Loucy (cell line): ENCODE measurements around the gene CALN1.

Source experiments
- H2AFZ ChIP-seq: fragments of 200-600 bp; sonication (generic); 2 replicates; pipeline ENCODE4 v1.6.0; 2016; ENCODE audit warnings: antibody characterized with exemption, mild to moderate bottlenecking, low read length, moderate library complexity
- H3F3A ChIP-seq: fragments of 200-600 bp; 2 replicates; pipeline ENCODE4 v1.6.0; 2016; ENCODE audit warnings: antibody characterized with exemption, low read depth, mild to moderate bottlenecking
- H3K27me3 ChIP-seq: fragments of 200-600 bp; sonication (generic); 2 replicates; pipeline ENCODE4 v1.6.1; 2014; ENCODE audit warnings: low read length, mild to moderate bottlenecking; ENCODE audit not compliant: insufficient read depth, poor library complexity, severe bottlenecking
- H3K36me3 ChIP-seq: fragments of 200-600 bp; sonication (generic); 2 replicates; pipeline ENCODE4 v1.6.1; 2016; ENCODE audit warnings: low read length; ENCODE audit not compliant: insufficient read depth
- H3K4me1 ChIP-seq: fragments of 200-600 bp; sonication (generic); 2 replicates; pipeline ENCODE4 v1.5.1; 2014; ENCODE audit warnings: low read length, mild to moderate bottlenecking; ENCODE audit not compliant: insufficient read depth, poor library complexity, severe bottlenecking
- H3K4me2 ChIP-seq: fragments of 200-600 bp; sonication (generic); 2 replicates; pipeline ENCODE4 v1.6.0; 2014; ENCODE audit warnings: antibody characterized with exemption, low read length, low read depth, mild to moderate bottlenecking; ENCODE audit not compliant: poor library complexity, severe bottlenecking
- H3K4me3 ChIP-seq: fragments of 200-600 bp; sonication (generic); 2 replicates; pipeline ENCODE4 v1.5.1; 2014; ENCODE audit warnings: low read length, mild to moderate bottlenecking, mixed read lengths; ENCODE audit not compliant: poor library complexity, severe bottlenecking
- H3K79me2 ChIP-seq: fragments of 200-600 bp; sonication (generic); 2 replicates; pipeline ENCODE4 v1.6.1; 2014; ENCODE audit warnings: low read length; ENCODE audit not compliant: insufficient read depth
- H3K9ac ChIP-seq: fragments of 200-600 bp; sonication (generic); 2 replicates; pipeline ENCODE4 v1.6.0; 2014; ENCODE audit warnings: mild to moderate bottlenecking, low read depth, low read length, moderate library complexity; ENCODE audit not compliant: poor library complexity, severe bottlenecking
- H3K9me2 ChIP-seq: fragments of 200-600 bp; sonication (generic); replicated peaks from 2 replicates; pipeline ENCODE4 v1.6.1; 2016; ENCODE audit warnings: low read depth, low read length, mixed read lengths
- H3K9me3 ChIP-seq: fragments of 200-600 bp; sonication (generic); 2 replicates; pipeline ENCODE4 v1.6.1; 2014; ENCODE audit warnings: mild to moderate bottlenecking, antibody characterized with exemption, low read length, low read depth; ENCODE audit not compliant: insufficient read depth
- H4K20me1 ChIP-seq: fragments of 200-600 bp; sonication (generic); 2 replicates; pipeline ENCODE4 v1.6.0; 2014; ENCODE audit warnings: antibody characterized with exemption, low read length, mild to moderate bottlenecking; ENCODE audit not compliant: insufficient read depth, poor library complexity, severe bottlenecking
- CTCF ChIP-seq: fragments of 200-600 bp; sonication (generic); conservative IDR thresholded peaks from 2 replicates; pipeline ENCODE4 v1.5.1; 2014; ENCODE audit warnings: mild to moderate bottlenecking, antibody characterized with exemption, low read length
- EZH2phosphoT487 ChIP-seq: fragments of 200-600 bp; IDR thresholded peaks from 2 replicates; pipeline ENCODE4 v1.6.1; 2018; ENCODE audit warnings: antibody characterized with exemption, mild to moderate bottlenecking, moderate library complexity, borderline replicate concordance

CALN1 gene

GRCh38 chr7:71976645-71977044 lies 435.5 kb downstream of the CALN1 start:
- no peaks in the 10 kb centered on the region for H4K20me1 ChIP-seq
- H3K4me3 ChIP-seq, result no peak overlapping the region
- H3K27me3 ChIP-seq, result no peaks in the 10 kb centered on the region
- no peak overlapping the region for H2AFZ ChIP-seq
- H3F3A ChIP-seq, result no peaks in the 10 kb centered on the region
- no peaks in the 10 kb centered on the region for H3K36me3 ChIP-seq
- no peaks in the 10 kb centered on the region for H3K9me2 ChIP-seq
- no peak overlapping the region for H3K9ac ChIP-seq
- H3K4me1 ChIP-seq, result no peaks in the 10 kb centered on the region
- no peaks in the 10 kb centered on the region for H3K79me2 ChIP-seq
- no peak for TF ChIP-seq CTCF
- no peak for TF ChIP-seq EZH2phosphoT487
- no peaks in the 10 kb centered on the region; the same call in 1 of the 2 replicates for H3K9me3 ChIP-seq
- H3K4me2 ChIP-seq, result no peak overlapping the region

GRCh38 chr7:71974611-71975010 lies 437.5 kb downstream of the CALN1 start:
- TF ChIP-seq EZH2phosphoT487, result no peak
- TF ChIP-seq CTCF, result no peak
- no peaks in the 10 kb centered on the region for H3K79me2 ChIP-seq
- no peak overlapping the region for H3K9ac ChIP-seq
- no peaks in the 10 kb centered on the region for H4K20me1 ChIP-seq
- no peak overlapping the region for H3K4me2 ChIP-seq
- no peak overlapping the region for H2AFZ ChIP-seq
- H3K4me3 ChIP-seq, result no peak overlapping the region
- no peaks in the 10 kb centered on the region for H3K9me2 ChIP-seq
- no peaks in the 10 kb centered on the region for H3F3A ChIP-seq
- H3K4me1 ChIP-seq, result no peaks in the 10 kb centered on the region
- H3K27me3 ChIP-seq, result no peaks in the 10 kb centered on the region
- H3K9me3 ChIP-seq, result no peaks in the 10 kb centered on the region; the same call in 1 of the 2 replicates
- H3K36me3 ChIP-seq, result no peaks in the 10 kb centered on the region

- Histone ChIP-seq H3K4me1 (no peaks in the 10 kb centered on the region), H3K27me3 (no peaks in the 10 kb centered on the region), H4K20me1 (no peaks in the 10 kb centered on the region), H3K36me3 (no peaks in the 10 kb centered on the region), H3K79me2 (no peaks in the 10 kb centered on the region), H2AFZ (no peak overlapping the region), H3K9me3 (no peaks in the 10 kb centered on the region), H3K9ac (no peak overlapping the region), H3K4me2 (no peak overlapping the region), H3F3A (no peaks in the 10 kb centered on the region), H3K4me3 (no peak overlapping the region), H3K9me2 (no peaks in the 10 kb centered on the region)
- TF ChIP-seq EZH2phosphoT487, result no peak
- no peak for TF ChIP-seq CTCF
These were observed 439.6 kb downstream of the CALN1 start for GRCh38 chr7:71972534-71972933.
